Measurements from ENCODE around the gene TBC1D3B.
"Not testable (repeated sequence)": the region's sequence is repeated elsewhere in the genome, so short reads cannot be mapped to it uniquely, and the experiment has no call there.

The TBC1D3B gene

GRCh38 chr17:36129616-36130015, 46.8 kb downstream of the TBC1D3B start:
- DNase-seq (ENCODE audit: low read depth, low spot score), result no peak

- no peak for DNase-seq (ENCODE audit: low read depth, low spot score)
Observed at GRCh38 chr17:36128411-36128978, 47.9 kb downstream of the TBC1D3B start.

- DNase-seq (ENCODE audit: low read depth, low spot score), result no peak
Observed at GRCh38 chr17:36127911-36128310, 48.5 kb downstream of the TBC1D3B start.

GRCh38 chr17:36127199-36127893, 49.1 kb downstream of the TBC1D3B start:
- no peak for DNase-seq (ENCODE audit: low read depth, low spot score)

- no peak for DNase-seq (ENCODE audit: low read depth, low spot score)
Observed at GRCh38 chr17:36124879-36125824, 51.3 kb downstream of the TBC1D3B start.

GRCh38 chr17:36123431-36123830, 53.0 kb downstream of the TBC1D3B start:
- no peak for DNase-seq (ENCODE audit: low read depth, low spot score)

GRCh38 chr17:36121099-36121498, 55.3 kb downstream of the TBC1D3B start:
- not testable (repeated sequence) for DNase-seq (ENCODE audit: low read depth, low spot score)

GRCh38 chr17:36120221-36120620, 56.2 kb downstream of the TBC1D3B start:
- no peak for DNase-seq (ENCODE audit: low read depth, low spot score)

GRCh38 chr17:36118477-36119353, 57.7 kb downstream of the TBC1D3B start:
- no peak for DNase-seq (ENCODE audit: low read depth, low spot score)

- no peak for DNase-seq (ENCODE audit: low read depth, low spot score)
Observed at GRCh38 chr17:36117505-36118382, 58.7 kb downstream of the TBC1D3B start.
